Prostate gland (tissue), 2 donors: ENCODE data around the gene TRIM7.
A peak's percentile ranks its signal among the peaks of the same experiment; 100 is the strongest.

ENCODE experiments used
- POLR2A ChIP-seq: fragments of 450-650 bp; IDR thresholded peaks from one replicate; pipeline ENCODE4 v1.6.1; 2016; ENCODE audit warnings: antibody characterized with exemption, mild to moderate bottlenecking
- POLR2AphosphoS5 ChIP-seq: sonication (generic); formaldehyde crosslinking; IDR thresholded peaks from one replicate; pipeline ENCODE4 v1.6.1; 2017; ENCODE audit warnings: antibody characterized with exemption
- TF ChIP-seq, protein P1 (sequence below), 4 experiments: fragments of 200-600 bp in 2 of 4; fragments of 450-650 bp in 2 of 4; sonication (generic) in 2 of 4; IDR thresholded peaks; 1 replicate in 3 of 4; 2 replicates in 1 of 4; pipeline ENCODE4 v1.5.1; 2016 to 2019; ENCODE audit warnings: antibody characterized with exemption in 4 of 4, mild to moderate bottlenecking in 2 of 4, moderate library complexity in 2 of 4

DNA sequence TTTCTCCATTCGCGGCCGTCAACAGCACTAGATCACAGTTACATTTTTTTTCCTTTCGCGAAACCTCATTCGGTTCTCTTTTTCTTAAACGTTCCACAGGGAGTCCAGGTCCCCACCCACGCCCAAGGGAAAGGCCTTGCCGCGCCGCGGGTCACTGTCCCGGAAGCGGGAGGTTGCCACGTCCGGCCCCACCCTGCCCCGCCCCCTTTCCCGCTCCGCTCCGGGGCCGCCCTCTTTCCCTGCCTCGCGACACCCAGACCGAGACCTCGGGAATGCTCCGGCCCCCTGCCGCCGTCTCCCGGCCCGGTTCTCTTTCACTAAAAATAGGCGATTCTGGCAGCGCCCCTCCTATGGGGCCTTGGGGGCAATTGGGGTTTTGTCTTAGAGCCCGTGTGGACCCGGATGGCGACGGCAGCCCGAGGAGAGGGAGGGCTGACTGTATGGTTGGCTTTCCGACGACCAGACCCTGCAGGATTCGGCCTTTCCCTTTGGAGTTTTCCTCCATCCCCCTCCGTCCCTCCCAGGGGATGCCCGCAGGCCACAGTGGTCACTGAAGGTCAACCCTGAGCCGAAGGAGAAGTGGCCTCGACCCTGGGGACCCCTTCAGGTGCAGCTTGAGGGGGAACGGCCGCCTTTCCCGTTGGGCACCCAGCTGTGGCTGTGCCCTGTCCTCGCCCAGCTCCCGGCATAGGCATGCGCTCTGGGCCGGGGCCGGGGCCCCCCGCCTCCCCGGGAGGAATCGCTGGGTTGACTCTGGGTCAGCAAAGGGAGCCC lies 41.5 kb upstream of the TRIM7 start:
- TF ChIP-seq, protein P1, sequence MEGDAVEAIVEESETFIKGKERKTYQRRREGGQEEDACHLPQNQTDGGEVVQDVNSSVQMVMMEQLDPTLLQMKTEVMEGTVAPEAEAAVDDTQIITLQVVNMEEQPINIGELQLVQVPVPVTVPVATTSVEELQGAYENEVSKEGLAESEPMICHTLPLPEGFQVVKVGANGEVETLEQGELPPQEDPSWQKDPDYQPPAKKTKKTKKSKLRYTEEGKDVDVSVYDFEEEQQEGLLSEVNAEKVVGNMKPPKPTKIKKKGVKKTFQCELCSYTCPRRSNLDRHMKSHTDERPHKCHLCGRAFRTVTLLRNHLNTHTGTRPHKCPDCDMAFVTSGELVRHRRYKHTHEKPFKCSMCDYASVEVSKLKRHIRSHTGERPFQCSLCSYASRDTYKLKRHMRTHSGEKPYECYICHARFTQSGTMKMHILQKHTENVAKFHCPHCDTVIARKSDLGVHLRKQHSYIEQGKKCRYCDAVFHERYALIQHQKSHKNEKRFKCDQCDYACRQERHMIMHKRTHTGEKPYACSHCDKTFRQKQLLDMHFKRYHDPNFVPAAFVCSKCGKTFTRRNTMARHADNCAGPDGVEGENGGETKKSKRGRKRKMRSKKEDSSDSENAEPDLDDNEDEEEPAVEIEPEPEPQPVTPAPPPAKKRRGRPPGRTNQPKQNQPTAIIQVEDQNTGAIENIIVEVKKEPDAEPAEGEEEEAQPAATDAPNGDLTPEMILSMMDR (IDR thresholded peaks at IDR 0.05), result peak in 1 of 4 experiments; percentile 28
- TF ChIP-seq POLR2A (no peak), POLR2AphosphoS5 (peak; percentile 76)
